ENCODE measurements around the gene EXTL1. TPM values are rescaled to one million over a fixed set of nuclear protein-coding genes. Genes with fewer than 3 reads are reported as not detected.

The EXTL1 gene
- polyA plus RNA-seq, 1 donor: 4.2 TPM

DNA sequence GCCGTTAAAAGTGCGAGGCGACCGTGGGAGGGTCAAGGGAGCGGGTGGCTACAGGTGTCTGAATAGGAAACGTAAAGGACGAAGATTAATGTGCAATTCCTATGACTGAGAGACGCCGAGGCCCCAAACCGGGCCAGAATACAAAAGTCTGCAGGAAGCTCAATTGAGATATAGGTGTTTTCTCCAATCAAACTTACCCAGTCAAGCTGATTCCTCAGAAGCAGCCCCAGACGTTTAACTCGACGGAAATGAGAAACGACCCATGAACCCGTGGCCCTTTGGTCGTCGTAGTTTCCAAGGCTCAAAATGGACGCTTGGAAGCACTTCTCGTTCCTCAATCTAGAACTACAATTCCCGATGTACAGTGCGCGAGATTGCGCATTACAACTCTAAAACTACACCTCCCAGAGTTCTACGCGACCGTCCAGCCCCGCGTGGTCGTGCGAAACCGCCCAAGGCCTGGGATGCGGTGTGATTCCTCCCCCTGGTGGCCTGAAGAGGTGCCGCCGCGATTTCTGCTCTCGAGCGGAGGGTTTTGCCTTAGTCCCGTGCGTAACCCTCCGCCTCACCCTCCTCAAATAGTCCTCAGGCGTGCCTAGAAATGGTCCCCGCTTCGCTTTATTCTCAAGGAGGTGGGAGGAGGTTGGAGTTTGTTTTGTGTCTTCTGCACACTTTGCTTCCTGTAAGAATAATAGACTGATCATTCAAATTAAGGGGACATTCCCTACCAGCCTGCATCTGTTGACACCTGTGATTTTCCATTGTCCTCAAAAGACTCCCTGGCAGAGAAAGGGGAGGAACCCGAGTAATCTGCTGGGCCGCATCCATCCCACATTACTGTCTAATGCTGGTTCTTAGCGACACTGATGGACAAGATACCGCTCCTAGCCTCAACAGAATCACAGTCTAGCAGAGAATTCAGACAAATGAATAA is 23.5 kb upstream of the EXTL1 start, which contains the start of gene PAFAH2:
TSS of gene PAFAH2 (minus strand) at position 236 of the 934 bp plus-strand sequence. CDS start 7,247 bp downstream, outside the sequence.
- peak; percentile 99 for DNase-seq

- no peak for DNase-seq
These were observed 22.4 kb upstream of the EXTL1 start for GRCh38 chr1:25999041-25999800.

DNA sequence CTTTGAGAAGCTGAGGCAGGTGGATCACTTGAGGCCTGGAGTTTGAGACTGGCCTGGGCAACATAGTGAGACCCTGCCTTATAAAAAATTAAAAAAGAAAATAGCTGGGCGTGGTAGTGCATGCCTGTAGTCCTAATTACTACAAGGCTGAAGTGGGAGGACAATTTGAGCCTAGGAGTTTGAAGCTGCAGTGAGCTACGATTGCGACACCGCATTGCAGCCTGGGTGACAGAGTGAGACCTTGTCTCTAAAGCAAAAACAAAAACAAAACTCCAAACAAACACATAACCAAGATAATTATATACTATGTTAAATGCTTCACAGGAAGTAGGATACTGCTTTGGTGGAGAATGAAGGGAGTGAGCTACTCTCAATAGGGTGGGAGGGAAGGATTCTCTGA is 18.3 kb upstream of the EXTL1 start:
- DNase-seq: no peak

- no peak for DNase-seq
These were observed 17.8 kb upstream of the EXTL1 start for GRCh38 chr1:26003756-26004155.

DNA sequence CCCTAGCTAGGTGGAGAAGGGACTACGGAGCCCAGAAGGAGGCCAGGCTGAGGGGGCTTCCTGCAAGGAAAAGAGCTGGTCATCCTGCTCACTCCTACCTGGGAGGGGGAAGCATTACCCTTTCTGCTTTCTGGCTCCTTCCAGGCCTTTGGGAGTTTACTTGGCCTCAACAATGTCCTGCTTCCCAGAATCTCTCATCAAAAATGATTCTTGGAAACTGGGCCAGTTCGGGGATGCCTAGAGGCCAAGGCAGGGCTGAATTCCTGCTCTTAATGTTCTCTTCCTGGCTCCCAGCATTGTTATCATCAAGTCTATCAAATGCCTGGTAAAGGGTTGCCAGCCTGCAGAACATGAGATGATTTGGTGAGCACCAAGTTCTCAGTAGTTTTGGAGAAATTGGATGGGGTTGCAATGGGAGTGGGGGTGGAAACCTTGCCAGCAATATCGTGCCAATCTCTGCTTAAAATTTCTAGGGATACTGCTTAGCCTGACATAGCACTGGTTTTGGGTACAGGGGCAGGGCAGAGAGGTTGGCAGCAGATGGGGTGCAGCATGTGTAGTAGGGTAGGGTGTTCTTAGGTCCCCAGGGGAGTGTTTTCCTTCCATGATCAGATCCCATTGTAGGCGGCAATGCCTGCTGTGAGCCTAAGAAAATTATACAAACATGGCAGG is 16.0 kb upstream of the EXTL1 start:
- peak; percentile 63 for DNase-seq

DNA sequence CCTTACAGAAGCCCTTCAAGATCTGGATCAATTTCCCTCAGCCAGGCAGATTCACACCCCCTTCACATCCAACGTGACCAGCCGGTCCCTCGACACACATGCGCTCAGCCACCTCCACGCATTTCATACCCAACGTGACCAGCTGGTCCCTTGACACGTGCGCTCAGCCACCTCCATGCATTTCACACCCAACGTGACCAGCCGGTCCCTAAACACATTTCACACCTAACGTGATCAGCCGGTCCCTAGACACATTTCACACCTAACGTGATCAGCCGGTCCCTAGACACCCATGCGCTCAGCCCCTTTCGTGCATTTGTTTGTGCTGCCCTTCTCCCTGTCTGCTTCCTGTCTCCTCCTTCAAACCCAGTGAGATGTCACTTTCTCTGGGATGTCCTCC is 14.9 kb upstream of the EXTL1 start:
- no peak for DNase-seq

GRCh38 chr1:26009796-26010447 is 11.7 kb upstream of the EXTL1 start:
- DNase-seq: no peak

DNA sequence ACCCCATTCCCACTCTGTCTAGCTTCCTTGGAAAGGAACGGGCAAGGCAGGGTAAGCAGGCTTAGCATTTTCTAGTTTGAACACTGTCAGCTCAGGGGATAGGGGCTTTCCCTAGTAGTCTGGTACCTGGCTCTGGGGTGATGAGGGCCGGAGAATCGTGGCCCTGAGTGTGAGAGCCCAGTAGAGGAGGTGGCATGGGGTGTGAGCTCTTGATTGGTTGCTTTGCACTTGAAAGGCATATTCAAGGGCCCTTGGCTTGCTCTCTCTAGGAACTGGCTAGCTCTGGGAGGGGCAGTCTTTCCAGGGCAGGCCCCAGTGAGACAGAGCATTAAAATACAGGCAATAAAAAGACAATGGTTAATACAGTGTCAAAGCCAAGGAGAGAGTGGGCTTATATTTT is 10.8 kb upstream of the EXTL1 start:
- no peak for DNase-seq

DNA sequence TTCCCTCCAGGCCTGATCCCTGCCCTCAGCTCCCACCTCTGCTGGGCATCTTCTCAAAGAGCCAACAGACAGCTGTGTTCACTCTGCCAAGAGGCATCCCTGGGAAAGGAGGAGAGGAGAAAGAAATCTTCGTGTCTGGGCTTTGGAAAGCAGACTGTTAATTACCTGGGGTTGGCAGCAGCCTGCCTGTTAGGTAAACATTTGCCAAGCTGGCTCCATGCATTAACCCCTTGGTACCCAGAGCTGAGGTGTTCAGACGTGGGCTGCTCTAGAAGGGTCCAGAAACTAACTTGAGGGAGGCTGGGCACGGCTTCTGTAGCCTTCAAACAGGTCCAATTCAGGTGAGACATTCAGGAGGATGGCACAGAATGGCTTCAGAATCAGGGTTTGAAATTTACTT is 8.7 kb upstream of the EXTL1 start:
- no peak for DNase-seq

GRCh38 chr1:26014179-26014578 is 7.4 kb upstream of the EXTL1 start:
- no peak for DNase-seq

- no peak for DNase-seq
These were observed 6.2 kb upstream of the EXTL1 start for GRCh38 chr1:26015358-26015757.

DNA sequence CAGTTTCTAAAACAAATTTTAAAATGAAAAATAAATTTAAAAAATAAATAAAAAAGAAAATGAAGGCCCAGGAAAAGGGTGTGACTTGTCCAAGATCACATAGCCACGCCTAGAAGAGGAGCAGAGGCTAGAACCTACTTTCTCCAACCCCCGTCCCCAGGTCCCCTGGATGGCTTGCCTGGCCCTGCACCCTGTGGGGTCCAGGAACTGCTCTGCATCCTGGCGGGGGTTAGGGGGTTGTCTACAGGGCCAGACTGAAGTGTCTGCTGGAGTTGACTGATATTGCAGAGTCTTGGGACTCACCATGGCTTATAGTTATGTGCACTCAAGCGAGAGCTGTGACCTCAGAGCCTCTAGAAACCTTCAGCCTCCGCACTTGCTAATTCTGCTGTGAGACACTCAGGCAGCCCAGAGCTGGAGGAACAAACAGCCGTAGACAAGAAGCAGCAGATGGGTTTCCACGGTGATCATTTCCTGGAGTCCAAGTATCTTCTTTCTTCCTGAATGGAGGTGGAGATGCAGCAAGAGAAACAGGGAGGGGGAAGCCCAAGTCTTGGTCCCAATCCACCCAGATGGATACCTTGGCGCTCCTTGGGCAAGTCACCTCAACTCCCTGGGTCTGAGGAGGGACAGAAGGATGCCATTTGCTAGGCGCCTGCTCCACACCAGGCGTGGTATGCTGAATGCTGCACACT is 5.2 kb upstream of the EXTL1 start:
- DNase-seq: no peak

GRCh38 chr1:26016953-26017545 is 4.5 kb upstream of the EXTL1 start:
- DNase-seq: no peak

- DNase-seq: no peak
These were observed 4.0 kb upstream of the EXTL1 start for GRCh38 chr1:26017606-26018005.

- no peak for DNase-seq
These were observed 1.8 kb upstream of the EXTL1 start for GRCh38 chr1:26019641-26020315.

- no peak for DNase-seq
These were observed 1.2 kb upstream of the EXTL1 start for GRCh38 chr1:26020330-26020768.

DNA sequence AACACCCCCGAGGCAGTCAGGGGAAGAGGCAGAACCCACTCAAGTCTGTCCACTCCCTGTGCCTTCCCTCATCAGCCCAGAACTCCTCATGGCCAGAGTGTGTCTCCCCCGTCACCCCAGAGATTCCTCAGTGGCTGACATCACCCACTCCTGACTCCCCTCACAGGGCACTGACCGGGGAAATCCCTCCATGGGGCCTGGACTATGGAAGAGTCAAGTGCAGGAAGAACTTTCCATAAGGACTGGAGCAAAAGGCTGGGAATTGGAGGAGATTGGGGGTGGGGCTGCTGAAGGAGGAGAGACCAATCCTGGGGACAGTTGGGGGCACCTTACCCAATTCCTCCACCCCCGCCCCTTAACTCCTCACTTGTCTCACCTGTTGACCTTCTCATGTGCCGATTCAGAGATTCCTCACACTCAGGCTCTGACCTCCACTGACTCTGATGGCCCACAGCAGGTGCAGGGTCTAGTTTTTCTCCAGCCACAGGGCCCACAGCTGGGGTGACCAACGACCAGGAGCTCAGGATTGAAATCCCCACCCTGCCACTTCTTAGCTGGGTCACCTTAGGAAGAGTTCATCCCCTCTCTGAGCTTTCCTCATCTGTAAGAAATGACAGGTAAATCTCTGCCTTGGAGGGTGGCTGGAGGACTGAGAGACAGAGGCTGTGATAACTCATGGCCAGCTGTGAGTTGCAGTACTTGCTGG is 481 bp upstream of the EXTL1 start:
- no peak for DNase-seq

DNA sequence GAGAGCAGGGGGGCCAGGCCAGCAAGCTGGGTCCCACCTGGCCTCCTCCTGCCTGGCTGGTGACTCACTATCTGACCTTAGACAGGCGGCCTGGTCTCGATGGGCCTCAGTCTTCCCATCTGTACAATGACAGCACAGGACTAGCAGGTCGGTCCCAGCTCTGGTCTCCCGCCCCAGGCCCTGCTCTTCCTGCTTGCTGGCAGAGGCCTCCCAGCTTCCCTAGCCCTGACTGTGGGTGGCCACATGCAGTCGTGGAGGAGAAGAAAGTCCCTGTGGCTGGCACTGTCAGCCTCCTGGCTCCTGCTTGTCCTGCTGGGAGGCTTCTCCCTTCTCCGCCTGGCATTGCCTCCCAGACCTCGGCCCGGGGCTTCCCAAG is 817 bp downstream of the EXTL1 start:
- DNase-seq: no peak

DNA sequence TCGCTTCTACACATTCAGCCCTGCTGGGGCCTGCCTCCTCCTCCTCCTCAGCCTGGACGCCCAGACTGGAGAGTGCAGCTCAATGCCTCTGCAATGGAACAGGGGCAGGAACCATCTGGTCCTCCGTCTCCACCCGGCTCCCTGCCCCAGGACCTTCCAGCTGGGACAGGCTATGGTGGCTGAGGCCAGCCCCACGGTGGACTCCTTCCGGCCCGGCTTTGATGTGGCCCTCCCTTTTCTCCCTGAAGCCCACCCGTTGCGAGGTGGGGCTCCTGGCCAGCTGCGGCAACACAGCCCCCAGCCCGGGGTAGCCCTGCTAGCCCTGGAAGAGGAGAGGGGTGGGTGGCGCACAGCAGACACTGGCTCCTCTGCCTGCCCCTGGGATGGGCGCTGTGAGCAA is 1.4 kb downstream of the EXTL1 start:
- DNase-seq: no peak

DNA sequence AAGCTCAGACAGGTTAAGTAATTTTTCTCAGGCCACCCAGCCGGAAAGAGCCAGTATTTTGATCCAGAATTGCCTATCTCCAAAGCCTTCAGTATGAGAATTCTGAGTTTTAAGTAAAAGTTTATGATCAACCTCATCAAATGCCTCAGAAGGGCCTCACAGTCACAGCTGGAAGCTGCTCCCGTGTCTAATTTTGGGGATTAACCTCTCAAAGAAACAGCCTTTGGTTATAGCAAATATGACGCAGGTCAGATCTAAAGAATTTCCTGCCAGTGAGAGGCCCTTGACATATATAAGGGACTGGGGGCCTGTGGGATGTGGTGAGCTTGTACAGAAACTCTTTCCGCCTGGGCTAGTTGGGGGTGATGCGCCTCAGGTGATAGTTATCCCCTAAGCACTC is 2.3 kb downstream of the EXTL1 start:
- no peak for DNase-seq

All from hindlimb muscle (tissue), 1 donor.